ENCODE results near the gene AFF4. TPM values are rescaled to one million over a fixed set of nuclear protein-coding genes. Genes with fewer than 3 reads are reported as not detected.

The AFF4 gene
- total RNA-seq, 2 donors from 2014 or later = 95.2 to 142 TPM

GRCh38 chr5:132854301-132854700, 109.1 kb downstream of the AFF4 start:
- no peak for DNase-seq (ENCODE audit: low spot score)
- no peaks in the 10 kb centered on the region for H3K4me1 ChIP-seq (ENCODE audit: control insufficient read depth in 1 of 2, low read depth in 2 of 2)
- no peaks in the 10 kb centered on the region for H3K36me3 ChIP-seq
- no peaks in the 10 kb centered on the region for H3K27me3 ChIP-seq (replicated peaks; ENCODE audit: insufficient read depth)
- H3K4me3 ChIP-seq = no peak overlapping the region
- H3K9me3 ChIP-seq = no peaks in the 10 kb centered on the region
- H3K27ac ChIP-seq = no peak overlapping the region
- no peak for TF ChIP-seq CTCF (IDR thresholded peaks at IDR 0.05)
- ATAC-seq (ENCODE audit: insufficient number of reproducible peaks, low FRiP score, low read depth) = no peak

GRCh38 chr5:132853790-132854189, 109.6 kb downstream of the AFF4 start:
- Histone ChIP-seq H3K4me3 (no peak overlapping the region), H3K4me1 (ENCODE audit: control insufficient read depth in 1 of 2, low read depth in 2 of 2) (no peaks in the 10 kb centered on the region), H3K36me3 (no peaks in the 10 kb centered on the region), H3K27ac (no peak overlapping the region), H3K9me3 (no peaks in the 10 kb centered on the region), H3K27me3 (replicated peaks; ENCODE audit: insufficient read depth) (no peaks in the 10 kb centered on the region)
- ATAC-seq (ENCODE audit: insufficient number of reproducible peaks, low FRiP score, low read depth) (no peak), DNase-seq (ENCODE audit: low spot score) (no peak)
- TF ChIP-seq CTCF (IDR thresholded peaks at IDR 0.05) = no peak

- Histone ChIP-seq H3K36me3 (no peaks in the 10 kb centered on the region), H3K27ac (no peak overlapping the region), H3K27me3 (replicated peaks; ENCODE audit: insufficient read depth) (no peaks in the 10 kb centered on the region), H3K4me3 (no peak overlapping the region), H3K4me1 (ENCODE audit: control insufficient read depth in 1 of 2, low read depth in 2 of 2) (no peaks in the 10 kb centered on the region), H3K9me3 (no peaks in the 10 kb centered on the region)
- ATAC-seq (ENCODE audit: insufficient number of reproducible peaks, low FRiP score, low read depth) (no peak), DNase-seq (ENCODE audit: low spot score) (no peak)
- TF ChIP-seq CTCF (IDR thresholded peaks at IDR 0.05) = no peak
Measured at GRCh38 chr5:132853323-132853722, 110.1 kb downstream of the AFF4 start.

GRCh38 chr5:132850066-132850465, 113.4 kb downstream of the AFF4 start:
- no peak overlapping the region for H3K4me3 ChIP-seq
- DNase-seq (ENCODE audit: low spot score) (no peak), ATAC-seq (ENCODE audit: insufficient number of reproducible peaks, low FRiP score, low read depth) (no peak)
- no peaks in the 10 kb centered on the region for H3K36me3 ChIP-seq
- H3K27me3 ChIP-seq (replicated peaks; ENCODE audit: insufficient read depth) = no peaks in the 10 kb centered on the region
- TF ChIP-seq CTCF (IDR thresholded peaks at IDR 0.05) = no peak
- no peak overlapping the region for H3K27ac ChIP-seq
- H3K9me3 ChIP-seq = no peaks in the 10 kb centered on the region
- no peaks in the 10 kb centered on the region for H3K4me1 ChIP-seq (ENCODE audit: control insufficient read depth in 1 of 2, low read depth in 2 of 2)

GRCh38 chr5:132849347-132849746, 114.1 kb downstream of the AFF4 start:
- no peak for DNase-seq (ENCODE audit: low spot score)
- no peak for ATAC-seq (ENCODE audit: insufficient number of reproducible peaks, low FRiP score, low read depth)
- Histone ChIP-seq H3K27ac (no peak overlapping the region), H3K4me3 (no peak overlapping the region), H3K27me3 (replicated peaks; ENCODE audit: insufficient read depth) (no peaks in the 10 kb centered on the region), H3K36me3 (no peaks in the 10 kb centered on the region), H3K4me1 (ENCODE audit: control insufficient read depth in 1 of 2, low read depth in 2 of 2) (no peaks in the 10 kb centered on the region), H3K9me3 (no peaks in the 10 kb centered on the region)
- TF ChIP-seq CTCF (IDR thresholded peaks at IDR 0.05) = no peak
